Neural progenitor cell (in vitro differentiated cells): ENCODE results near the gene HERC2. TPM values are rescaled to one million over a fixed set of nuclear protein-coding genes. Genes with fewer than 3 reads are reported as not detected.

Experiments used
- DNase-seq: peaks from one replicate; pipeline ENCODE4 v3.0.0-alpha.2; 2016; ENCODE audit warnings: low spot score
- H2AFZ ChIP-seq: fragments of 200-600 bp; sonication (generic); replicated peaks from 2 replicates; pipeline ENCODE4 v1.6.1; 2016; ENCODE audit warnings: antibody characterized with exemption
- H3F3A ChIP-seq: fragments of 200-600 bp; sonication (generic); 2 replicates; pipeline ENCODE4 v1.6.1; 2016; ENCODE audit warnings: antibody characterized with exemption, low read depth
- H3K27ac ChIP-seq: fragments of 200-600 bp; sonication (generic); 2 replicates; pipeline ENCODE4 v1.5.1; 2016; ENCODE audit warnings: mild to moderate bottlenecking
- H3K27me3 ChIP-seq: fragments of 200-600 bp; sonication (generic); 2 replicates; pipeline ENCODE4 v1.6.1; 2016; ENCODE audit warnings: mild to moderate bottlenecking, moderate library complexity
- H3K36me3 ChIP-seq: fragments of 200-600 bp; sonication (generic); 2 replicates; pipeline ENCODE4 v1.5.1; 2016
- H3K4me1 ChIP-seq: fragments of 200-600 bp; sonication (generic); 2 replicates; pipeline ENCODE4 v1.6.1; 2016; ENCODE audit warnings: mixed run types
- H3K4me2 ChIP-seq: fragments of 200-600 bp; sonication (generic); 2 replicates; pipeline ENCODE4 v1.6.1; 2016
- H3K4me3 ChIP-seq: fragments of 200-600 bp; sonication (generic); 2 replicates; pipeline ENCODE4 v1.5.1; 2016
- H3K79me2 ChIP-seq: fragments of 200-600 bp; sonication (generic); 2 replicates; pipeline ENCODE4 v1.6.1; 2016; ENCODE audit warnings: low read depth
- H3K9ac ChIP-seq: fragments of 200-600 bp; sonication (generic); 2 replicates; pipeline ENCODE4 v1.6.1; 2016
- H3K9me3 ChIP-seq: fragments of 200-600 bp; sonication (generic); 2 replicates; pipeline ENCODE4 v1.5.1; 2016; ENCODE audit warnings: low read depth
- H4K20me1 ChIP-seq: fragments of 200-600 bp; sonication (generic); 2 replicates; pipeline ENCODE4 v1.6.1; 2016; ENCODE audit warnings: low read depth
- H3K27ac Mint-ChIP-seq: 3 replicates; pipeline ENCODE4 v1.8.0; 2021; ENCODE audit warnings: mixed read lengths
- H3K27me3 Mint-ChIP-seq: 2 replicates; pipeline ENCODE4 v1.8.0; 2022; ENCODE audit warnings: low read depth, mild to moderate bottlenecking, inconsistent platforms, moderate library complexity, mixed read lengths; ENCODE audit not compliant: insufficient read depth
- H3K36me3 Mint-ChIP-seq: 3 replicates; pipeline ENCODE4 v1.8.0; 2021; ENCODE audit warnings: mixed read lengths
- H3K4me1 Mint-ChIP-seq: 3 replicates; pipeline ENCODE4 v1.8.0; 2021; ENCODE audit warnings: mixed read lengths
- H3K4me3 Mint-ChIP-seq: 3 replicates; pipeline ENCODE4 v1.8.0; 2021; ENCODE audit warnings: mild to moderate bottlenecking, moderate library complexity, mixed read lengths
- H3K9me3 Mint-ChIP-seq: 3 replicates; pipeline ENCODE4 v1.8.0; 2020; ENCODE audit warnings: mixed read lengths
- EZH2 ChIP-seq: fragments of 200-600 bp; sonication (generic); IDR thresholded peaks from 2 replicates; pipeline ENCODE4 v1.6.1; 2017; ENCODE audit warnings: antibody characterized with exemption, mild to moderate bottlenecking, moderate library complexity
- EZH2phosphoT487 ChIP-seq: fragments of 200-600 bp; sonication (generic); IDR thresholded peaks from 2 replicates; pipeline ENCODE4 v1.6.1; 2017; ENCODE audit warnings: antibody characterized with exemption
- total RNA-seq: library from RNA; depleted of rRNA; stranded (reverse); fragments of >200 nt; gene quantifications from 2 replicates; pipeline ENCODE4 v1.2.3, GENCODE V29; 2015; ENCODE audit warnings: low replicate concordance
- TF ChIP-seq, protein P1 (sequence below): fragments of 200-600 bp; sonication (generic); IDR thresholded peaks from 2 replicates; pipeline ENCODE4 v1.5.1; 2017; ENCODE audit warnings: antibody characterized with exemption, mild to moderate bottlenecking

Gene HERC2
- total RNA-seq, 1 donor from 2014 or later, result 15.3 TPM

DNA sequence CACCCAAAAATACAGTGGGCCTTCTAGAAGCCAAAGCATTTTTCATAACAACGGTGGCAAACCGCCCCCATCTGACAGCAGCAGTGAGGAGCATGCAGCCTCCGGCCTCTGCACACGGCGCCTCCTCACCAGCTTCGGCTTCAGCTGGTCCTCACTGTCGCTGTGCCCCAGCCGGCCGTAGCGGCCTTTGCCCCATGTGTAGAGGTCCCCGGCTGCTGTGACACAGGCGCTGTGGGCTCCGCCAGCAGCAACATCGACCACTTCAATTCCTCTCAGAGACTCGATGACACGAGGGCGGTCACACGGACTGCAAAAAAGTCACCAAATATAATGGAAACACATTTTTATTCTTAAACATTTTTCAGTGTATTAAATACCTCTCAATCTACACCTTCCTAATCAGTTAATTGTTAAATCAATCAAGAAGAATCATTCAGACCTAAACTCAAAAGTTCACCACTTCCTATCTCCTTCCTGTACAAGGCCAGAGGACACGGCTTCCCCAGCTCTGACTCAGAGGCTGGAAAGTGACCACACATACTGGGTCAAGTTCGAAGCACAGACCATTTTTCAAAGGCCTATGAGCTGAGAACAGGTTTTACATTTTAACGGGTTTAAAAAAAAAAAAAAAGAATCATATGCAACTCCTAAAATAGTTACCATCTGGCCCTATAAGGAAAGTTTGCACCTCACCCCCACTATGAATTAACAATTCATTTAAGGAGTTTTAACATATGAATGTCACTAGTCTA lies 189.3 kb downstream of the HERC2 start:
- peaks cover 3% of the 10 kb centered on the region for H3K36me3 ChIP-seq
- peaks cover 32% of the 10 kb centered on the region for H3K36me3 Mint-ChIP-seq
- DNase-seq, result no peak
- H3K27ac Mint-ChIP-seq, result no peak overlapping the region
- H2AFZ ChIP-seq, result no peak overlapping the region
- H3K27me3 ChIP-seq, result no peaks in the 10 kb centered on the region
- H3K9me3 Mint-ChIP-seq, result no peaks in the 10 kb centered on the region
- H3K27ac ChIP-seq, result no peak overlapping the region
- no peaks in the 10 kb centered on the region for H3F3A ChIP-seq
- no peak overlapping the region for H3K9ac ChIP-seq
- no peaks in the 10 kb centered on the region for H3K4me1 Mint-ChIP-seq
- H3K27me3 Mint-ChIP-seq, result peaks cover 4% of the 10 kb centered on the region
- H3K79me2 ChIP-seq, result no peaks in the 10 kb centered on the region
- TF ChIP-seq EZH2, result no peak
- TF ChIP-seq, protein P1, sequence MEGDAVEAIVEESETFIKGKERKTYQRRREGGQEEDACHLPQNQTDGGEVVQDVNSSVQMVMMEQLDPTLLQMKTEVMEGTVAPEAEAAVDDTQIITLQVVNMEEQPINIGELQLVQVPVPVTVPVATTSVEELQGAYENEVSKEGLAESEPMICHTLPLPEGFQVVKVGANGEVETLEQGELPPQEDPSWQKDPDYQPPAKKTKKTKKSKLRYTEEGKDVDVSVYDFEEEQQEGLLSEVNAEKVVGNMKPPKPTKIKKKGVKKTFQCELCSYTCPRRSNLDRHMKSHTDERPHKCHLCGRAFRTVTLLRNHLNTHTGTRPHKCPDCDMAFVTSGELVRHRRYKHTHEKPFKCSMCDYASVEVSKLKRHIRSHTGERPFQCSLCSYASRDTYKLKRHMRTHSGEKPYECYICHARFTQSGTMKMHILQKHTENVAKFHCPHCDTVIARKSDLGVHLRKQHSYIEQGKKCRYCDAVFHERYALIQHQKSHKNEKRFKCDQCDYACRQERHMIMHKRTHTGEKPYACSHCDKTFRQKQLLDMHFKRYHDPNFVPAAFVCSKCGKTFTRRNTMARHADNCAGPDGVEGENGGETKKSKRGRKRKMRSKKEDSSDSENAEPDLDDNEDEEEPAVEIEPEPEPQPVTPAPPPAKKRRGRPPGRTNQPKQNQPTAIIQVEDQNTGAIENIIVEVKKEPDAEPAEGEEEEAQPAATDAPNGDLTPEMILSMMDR, result no peak
- TF ChIP-seq EZH2phosphoT487, result no peak
- no peak overlapping the region for H3K4me3 ChIP-seq
- no peaks in the 10 kb centered on the region for H3K9me3 ChIP-seq
- no peak overlapping the region for H3K4me3 Mint-ChIP-seq
- H3K4me1 ChIP-seq, result no peaks in the 10 kb centered on the region
- no peaks in the 10 kb centered on the region for H4K20me1 ChIP-seq
- no peak overlapping the region for H3K4me2 ChIP-seq

DNA sequence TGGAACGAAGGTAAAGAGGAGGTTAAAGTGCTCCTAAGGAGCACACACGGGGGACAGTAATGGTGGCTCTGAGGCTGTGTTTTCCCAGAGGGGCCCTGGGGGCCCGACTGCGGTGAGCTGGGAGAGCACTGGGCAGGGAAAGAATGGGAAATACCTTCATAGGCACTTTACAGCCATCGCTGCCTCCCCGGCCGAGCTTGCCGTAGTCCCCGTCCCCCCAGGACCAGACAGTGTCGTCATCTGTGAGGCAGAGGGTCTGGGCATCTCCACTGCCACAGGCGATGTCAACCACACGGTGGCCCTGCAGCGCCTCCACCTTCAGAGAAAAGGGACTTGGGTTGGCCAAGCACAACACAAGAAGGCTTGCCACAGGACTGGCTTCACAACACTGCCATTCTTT lies 190.0 kb downstream of the HERC2 start:
- TF ChIP-seq, protein P1, result no peak
- TF ChIP-seq EZH2 (no peak), EZH2phosphoT487 (no peak)
- Histone ChIP-seq H3K9ac (no peak overlapping the region), H4K20me1 (no peaks in the 10 kb centered on the region), H3K36me3 (peaks cover 3% of the 10 kb centered on the region), H3K4me1 (no peaks in the 10 kb centered on the region), H3K9me3 (no peaks in the 10 kb centered on the region), H3K4me3 (no peak overlapping the region), H3K27me3 (no peaks in the 10 kb centered on the region), H3F3A (no peaks in the 10 kb centered on the region), H3K27ac (no peak overlapping the region), H2AFZ (no peak overlapping the region), H3K4me2 (no peak overlapping the region), H3K79me2 (no peaks in the 10 kb centered on the region)
- no peak overlapping the region for H3K4me3 Mint-ChIP-seq
- H3K9me3 Mint-ChIP-seq, result no peaks in the 10 kb centered on the region
- peaks cover 32% of the 10 kb centered on the region for H3K36me3 Mint-ChIP-seq
- H3K27ac Mint-ChIP-seq, result no peak overlapping the region
- peaks cover 4% of the 10 kb centered on the region for H3K27me3 Mint-ChIP-seq
- H3K4me1 Mint-ChIP-seq, result no peaks in the 10 kb centered on the region
- no peak for DNase-seq

DNA sequence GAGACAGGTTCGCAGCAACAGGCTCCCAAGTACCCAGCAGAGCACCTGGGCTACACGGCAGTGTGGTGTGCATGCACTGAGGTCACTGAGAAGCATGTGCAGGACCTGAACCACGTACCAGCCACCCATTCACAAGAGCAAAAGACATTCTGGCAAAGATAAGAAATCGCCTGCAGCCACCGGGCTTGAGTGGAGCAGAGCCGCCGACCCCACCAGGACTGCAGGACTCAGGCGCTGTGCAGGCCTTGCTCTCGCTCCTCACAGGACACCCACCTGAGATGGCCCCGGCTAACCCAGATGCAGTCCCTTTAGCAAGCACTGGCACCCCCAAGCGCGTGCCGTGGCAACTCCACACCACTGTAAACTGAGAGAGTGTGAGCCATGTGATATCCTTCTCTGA lies 190.6 kb downstream of the HERC2 start:
- Histone ChIP-seq H3K4me1 (no peaks in the 10 kb centered on the region), H2AFZ (no peak overlapping the region), H3K27ac (no peak overlapping the region), H3K9ac (no peak overlapping the region), H3K27me3 (no peaks in the 10 kb centered on the region), H3K79me2 (no peaks in the 10 kb centered on the region), H3K36me3 (peaks cover 3% of the 10 kb centered on the region), H4K20me1 (no peaks in the 10 kb centered on the region), H3K9me3 (no peaks in the 10 kb centered on the region), H3K4me2 (no peak overlapping the region), H3K4me3 (no peak overlapping the region), H3F3A (peaks cover 5% of the 10 kb centered on the region)
- Mint-ChIP-seq H3K4me3 (no peak overlapping the region), H3K36me3 (peaks cover 34% of the 10 kb centered on the region), H3K4me1 (no peaks in the 10 kb centered on the region), H3K27ac (no peak overlapping the region), H3K27me3 (peaks cover 4% of the 10 kb centered on the region), H3K9me3 (no peaks in the 10 kb centered on the region)
- no peak for DNase-seq
- TF ChIP-seq, protein P1, result no peak
- TF ChIP-seq EZH2phosphoT487 (no peak), EZH2 (no peak)
